Dermis microvascular lymphatic vessel endothelial cell (primary cell): Measurements from ENCODE around the gene ARID1B. TPM values are rescaled to one million over a fixed set of nuclear protein-coding genes. Genes with fewer than 3 reads are reported as not detected.

Source experiments
- DNase-seq, 2 donors: peaks; one replicate each; pipeline versions ENCODE4 v3.0.0 to v3.0.0-alpha.2; 2010; ENCODE audit warnings: low read depth in 2 of 2
- total RNA-seq: library from RNA; depleted of rRNA; stranded (reverse); fragments of >200 nt; gene quantifications from 2 replicates; pipeline ENCODE4 v1.2.1, GENCODE V29; 2014

Gene ARID1B
- total RNA-seq, 1 donor from 2014 or later: 22.0 TPM

DNA sequence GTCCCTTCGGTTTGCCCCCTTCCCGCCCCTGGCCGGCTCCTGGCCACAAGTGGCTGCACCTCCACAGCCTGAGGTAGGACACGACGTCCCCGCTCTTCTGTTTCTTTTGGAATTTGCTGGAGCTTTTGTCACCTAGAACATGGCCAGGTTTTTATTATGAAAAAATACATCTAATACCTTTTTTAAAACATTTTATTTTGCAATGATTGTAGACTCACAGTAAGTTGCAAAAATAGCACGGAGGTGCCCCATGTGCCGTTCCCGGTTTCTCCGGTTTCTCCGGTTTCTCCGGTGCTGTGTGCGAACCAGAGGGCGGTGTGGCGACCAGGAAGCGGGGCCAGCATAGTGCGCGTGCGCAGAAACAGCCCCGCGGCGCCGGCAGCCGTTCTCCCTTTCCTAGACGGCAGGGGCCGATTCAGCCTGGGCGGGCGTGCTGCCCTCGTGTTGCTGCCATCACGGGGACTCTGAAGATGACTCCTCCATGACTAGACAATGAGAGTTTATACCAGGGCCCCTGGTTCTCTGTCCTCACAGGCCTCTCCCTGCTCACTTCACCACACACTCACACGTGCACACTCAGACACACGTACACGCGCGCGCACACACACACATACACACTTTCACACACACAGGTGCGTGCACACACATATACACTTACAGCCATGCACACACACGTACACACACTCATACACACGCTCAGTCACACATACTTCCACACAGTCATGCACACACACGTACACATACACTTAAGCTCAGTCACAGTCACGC is 444.1 kb downstream of the ARID1B start:
- DNase-seq: peak; percentile 40 to 72

- DNase-seq: no peak
Observed at GRCh38 chr6:157221817-157222175, 444.6 kb downstream of the ARID1B start.

- DNase-seq: no peak
Observed at GRCh38 chr6:157222201-157222981, 445.2 kb downstream of the ARID1B start.

DNA sequence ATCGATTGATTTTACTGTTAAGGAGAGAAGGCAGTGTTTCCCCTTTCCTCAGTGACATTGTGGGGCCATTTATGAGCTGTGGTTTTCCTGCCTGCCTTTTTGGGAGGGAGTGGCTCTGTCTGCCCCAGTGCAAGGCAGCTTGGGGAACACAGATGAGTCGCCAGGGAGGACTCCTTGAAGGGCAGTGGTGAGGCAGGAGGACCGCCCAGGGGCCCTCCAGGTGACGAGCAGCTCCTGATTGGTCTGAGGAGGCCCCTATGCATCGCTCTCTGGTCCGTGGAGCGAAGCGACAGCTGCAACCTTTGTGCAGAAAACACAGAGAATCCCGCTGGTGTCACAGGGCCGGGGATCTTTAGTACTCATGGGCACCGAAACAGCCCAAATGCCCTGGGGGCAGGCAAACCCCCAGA is 445.8 kb downstream of the ARID1B start:
- no peak for DNase-seq

GRCh38 chr6:157223511-157223910 is 446.3 kb downstream of the ARID1B start:
- DNase-seq: no peak

DNA sequence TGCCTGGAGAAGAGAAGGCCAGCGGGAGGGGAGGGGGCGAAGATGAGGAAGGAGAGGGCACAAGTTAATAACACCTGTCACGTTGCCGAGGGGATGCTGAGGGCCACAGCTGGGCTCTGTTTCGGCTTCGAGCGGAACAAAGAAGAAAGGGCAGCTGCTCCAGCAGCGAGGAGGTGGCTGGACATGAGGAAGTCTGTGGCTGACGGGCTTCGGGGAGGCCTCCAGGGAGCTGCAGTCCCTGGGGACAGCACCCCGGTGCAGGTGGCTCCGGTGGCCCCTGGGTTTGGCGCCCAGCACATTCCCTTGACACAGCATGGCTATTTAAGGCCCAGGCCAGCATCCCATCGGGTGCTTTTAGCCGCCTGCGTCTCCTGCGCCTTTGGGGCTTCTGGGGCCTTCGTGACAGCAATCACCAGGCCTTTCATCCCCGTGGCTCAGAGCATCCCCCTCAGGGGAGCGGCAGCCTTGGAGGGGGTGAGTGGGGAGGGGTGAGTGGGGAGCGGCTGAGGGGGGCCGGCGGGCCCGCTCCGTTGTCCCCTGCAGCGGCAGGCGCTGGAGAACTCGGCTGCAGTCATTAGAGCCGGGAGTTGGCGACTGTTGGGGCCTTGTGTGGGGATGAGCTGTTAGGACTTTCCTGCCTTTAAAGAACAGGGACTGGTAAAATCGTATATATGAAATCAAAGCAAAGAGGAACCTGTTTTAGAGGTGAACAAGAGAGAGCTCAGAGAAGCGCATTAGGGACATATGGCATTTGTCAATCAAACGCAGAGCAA is 447.2 kb downstream of the ARID1B start:
- DNase-seq: no peak

DNA sequence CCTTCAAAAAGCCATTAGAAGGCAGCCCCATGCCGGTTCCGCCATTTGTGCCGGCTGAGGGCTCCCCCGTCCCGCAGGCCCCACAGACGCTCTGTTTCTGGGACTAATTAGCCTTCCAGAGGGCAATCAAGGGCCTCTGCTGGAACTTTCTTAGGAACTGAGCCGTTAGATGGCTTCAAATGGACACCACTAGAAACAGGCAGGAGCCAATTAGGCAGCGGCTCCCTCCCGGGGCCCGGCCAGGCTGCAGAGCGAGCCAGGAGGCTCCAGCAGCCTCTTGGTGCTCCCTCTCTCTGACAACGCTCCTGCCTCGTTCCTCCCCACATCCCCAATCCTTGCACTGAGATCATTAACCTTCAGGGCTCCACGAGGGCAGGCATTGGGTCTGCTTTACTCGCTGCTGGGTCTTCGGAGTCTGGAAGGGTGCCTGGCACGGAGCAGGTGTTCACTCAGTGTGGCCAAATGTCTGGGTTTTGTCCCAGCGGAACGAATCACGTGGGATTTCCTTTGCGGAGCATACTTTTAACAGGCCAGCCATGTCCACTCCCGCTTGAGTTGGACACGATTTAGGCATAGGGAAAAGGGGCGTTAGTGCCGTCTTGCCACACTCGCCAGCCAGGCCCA is 447.9 kb downstream of the ARID1B start:
- DNase-seq: no peak

- no peak for DNase-seq
Observed at GRCh38 chr6:157225575-157225995, 448.4 kb downstream of the ARID1B start.

DNA sequence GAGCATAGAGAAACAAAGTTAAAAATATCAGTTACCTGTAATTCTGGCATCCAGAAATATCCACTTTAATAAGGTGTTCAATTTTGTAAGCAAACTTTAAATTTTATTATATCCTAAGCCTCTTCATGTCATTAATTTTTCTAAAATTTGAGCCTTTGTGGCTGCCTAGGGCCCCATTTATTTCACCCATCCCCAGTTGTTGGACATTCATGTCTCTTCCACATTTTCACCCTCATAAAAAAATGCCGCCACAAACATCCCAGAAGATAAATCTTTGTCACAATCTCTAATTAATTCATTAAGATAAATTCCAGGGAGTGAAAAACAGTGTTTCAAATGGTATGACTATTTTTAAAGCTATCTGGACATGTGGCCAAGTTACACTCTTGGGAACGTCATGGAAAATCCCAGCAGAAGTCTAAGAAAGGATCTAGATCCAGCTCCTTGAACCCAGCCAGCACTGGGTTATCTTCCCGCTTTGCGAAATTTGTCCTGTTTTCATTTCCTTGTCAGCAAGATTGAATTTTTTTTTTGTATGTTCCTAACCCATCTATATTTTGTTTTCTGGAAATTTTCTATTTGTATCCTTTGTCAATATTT is 448.9 kb downstream of the ARID1B start:
- no peak for DNase-seq

DNA sequence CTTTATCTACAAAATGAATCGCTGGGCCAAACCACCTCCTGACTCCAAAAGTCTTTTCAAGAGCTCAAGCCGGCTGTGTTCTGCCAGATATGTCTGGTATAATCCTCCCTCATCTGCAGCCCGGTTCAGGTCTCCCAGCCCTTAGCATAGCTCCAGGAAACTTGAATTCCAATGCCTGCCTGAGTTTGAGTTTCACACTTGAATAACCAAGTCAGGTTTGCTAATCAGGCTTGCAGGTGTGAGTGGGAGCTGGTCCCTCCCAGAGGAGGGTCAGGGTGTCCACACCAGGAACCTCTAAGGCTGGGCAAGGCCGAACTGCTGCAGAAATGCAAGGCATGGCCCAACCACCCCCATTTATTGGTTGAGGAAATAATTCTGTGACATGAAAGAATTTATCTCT is 449.6 kb downstream of the ARID1B start:
- no peak for DNase-seq

GRCh38 chr6:157227202-157228166 is 450.3 kb downstream of the ARID1B start:
- DNase-seq: peak; percentile 38 to 62

- no peak for DNase-seq
Observed at GRCh38 chr6:157228426-157229131, 451.4 kb downstream of the ARID1B start.

DNA sequence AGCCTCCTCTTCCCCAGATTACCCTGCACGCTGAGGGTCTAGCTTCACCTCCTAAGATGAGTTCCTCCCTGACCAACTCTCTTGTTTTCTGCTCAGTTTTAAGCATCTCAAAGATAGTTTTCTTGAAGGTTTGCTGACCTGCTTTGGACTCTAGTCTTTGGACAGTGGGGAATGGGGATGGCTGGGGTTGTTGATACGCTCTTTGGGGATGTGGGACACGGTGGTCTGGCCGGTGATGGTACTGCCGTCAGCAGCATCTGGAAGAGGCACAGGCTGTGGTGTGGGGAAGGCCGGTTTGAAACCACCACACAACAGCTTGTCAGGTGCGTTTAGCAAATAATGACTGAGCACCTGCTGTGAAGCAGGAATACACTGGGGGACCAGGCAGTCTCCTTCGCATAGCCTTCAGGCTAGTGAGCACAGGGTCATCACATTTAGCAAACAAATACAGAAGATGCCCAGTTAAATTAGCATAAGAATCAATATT is 452.0 kb downstream of the ARID1B start:
- no peak for DNase-seq

DNA sequence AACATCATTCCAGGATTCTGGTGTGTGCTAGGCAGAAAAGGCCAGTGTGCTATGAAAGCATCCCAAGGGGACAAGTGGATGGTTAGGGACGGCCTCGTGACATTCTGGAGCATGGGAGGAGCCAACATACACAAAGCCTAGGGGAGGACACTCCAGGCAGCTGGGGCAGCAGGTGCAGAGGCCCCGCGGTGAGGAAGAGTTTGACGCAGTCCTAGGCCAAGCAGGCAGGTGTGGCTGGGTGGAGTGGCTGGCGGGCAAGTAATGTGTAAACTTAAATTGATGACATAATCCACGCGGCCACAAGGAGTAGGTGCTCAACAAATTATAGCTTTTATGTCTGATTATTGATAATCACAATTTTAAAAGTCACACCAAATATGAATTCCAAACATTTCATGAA is 452.5 kb downstream of the ARID1B start:
- no peak for DNase-seq

- no peak for DNase-seq
Observed at GRCh38 chr6:157230910-157231309, 453.7 kb downstream of the ARID1B start.

- no peak for DNase-seq
Observed at GRCh38 chr6:157232161-157232895, 455.1 kb downstream of the ARID1B start.

DNA sequence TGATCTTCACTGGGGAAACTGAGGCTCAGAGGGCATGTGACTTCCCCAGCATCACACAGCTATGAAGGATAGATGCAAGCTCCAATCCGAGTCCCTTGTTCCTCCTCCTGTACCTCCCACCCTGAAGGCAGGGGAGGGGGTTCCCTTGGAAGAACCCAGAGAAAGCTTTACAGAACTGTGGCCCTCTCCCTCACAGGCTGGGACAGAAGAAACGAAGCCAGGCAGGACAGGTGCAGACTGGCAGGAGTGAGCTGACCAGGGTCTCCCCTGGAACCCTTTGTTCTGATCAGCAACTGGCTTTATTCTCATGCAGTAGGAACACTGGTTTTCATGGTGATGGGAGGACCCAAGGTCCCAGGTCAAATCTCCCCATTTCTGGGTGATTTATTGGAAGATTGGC is 456.0 kb downstream of the ARID1B start:
- DNase-seq: no peak

GRCh38 chr6:157233686-157234085 is 456.5 kb downstream of the ARID1B start:
- no peak for DNase-seq

DNA sequence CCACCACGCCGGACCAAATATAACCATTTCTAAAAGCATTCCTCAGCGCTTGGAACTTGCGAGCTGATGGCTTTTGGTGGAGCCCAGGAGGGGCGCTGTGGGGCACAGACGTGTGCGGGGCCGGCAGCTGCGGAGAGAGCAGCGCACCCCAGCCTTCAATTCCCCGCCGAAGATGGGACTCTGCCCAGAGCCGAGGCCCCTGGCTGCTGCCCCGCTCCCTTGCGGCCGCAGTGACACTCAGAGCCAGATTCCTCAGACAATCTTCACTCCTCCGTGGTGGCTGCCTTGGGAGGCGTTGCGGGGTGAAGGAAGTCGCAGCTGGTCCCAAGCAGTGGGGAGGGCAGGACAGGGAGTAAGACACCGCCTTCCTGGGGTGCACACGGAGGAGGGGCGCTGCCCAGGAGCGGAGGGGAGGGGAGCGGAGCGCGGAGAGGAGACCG is 458.4 kb downstream of the ARID1B start:
- DNase-seq: peak; percentile 12 to 53
